HEK293 (cell line): ENCODE results near the gene OR2A5.

Experiments used
- CTCF ChIA-PET: fragments of 350-600 bp; formaldehyde crosslinking; extraction: SDS; loops from one replicate; lab custom pipeline; 2021; ENCODE audit warnings: antibody characterized with exemption; lab: Yijun Ruan, JAX
- POLR2A ChIA-PET: fragments of 300-600 bp; formaldehyde crosslinking; extraction: SDS; loops from one replicate; lab custom pipeline; 2020; ENCODE audit warnings: antibody characterized with exemption, inconsistent platforms; lab: Yijun Ruan, JAX
- H3K27ac ChIP-seq: fragments of 200-500 bp; sonication (Bioruptor generic); 2 replicates; pipeline ENCODE4 v1.5.1; 2014; ENCODE audit warnings: low read depth, low read length, control low read depth, inconsistent platforms; ENCODE audit errors: extremely low read depth
- H3K36me3 ChIP-seq, 2 experiments: fragments of 200-500 bp in 1 of 2; sonication (Bioruptor generic) in 1 of 2; 1 replicate in 1 of 2; 2 replicates in 1 of 2; pipeline ENCODE4 v1.5.1; 2014 to 2017; ENCODE audit warnings: inconsistent platforms in 2 of 2, low read length in 2 of 2; ENCODE audit not compliant: control insufficient read depth in 2 of 2, insufficient read depth in 1 of 2
- H3K4me1 ChIP-seq: fragments of 200-500 bp; sonication (Bioruptor generic); 2 replicates; pipeline ENCODE4 v1.5.1; 2014; ENCODE audit warnings: mild to moderate bottlenecking, low read length, inconsistent platforms; ENCODE audit not compliant: control insufficient read depth, insufficient read depth
- H3K4me3 ChIP-seq: 2 replicates; pipeline ENCODE4 v1.5.1; 2011; ENCODE audit warnings: low read depth, mild to moderate bottlenecking, control low read depth, low read length, moderate library complexity
- H3K9me3 ChIP-seq: fragments of 200-500 bp; sonication (Bioruptor generic); 2 replicates; pipeline ENCODE4 v1.5.1; 2014; ENCODE audit warnings: low read depth, low read length, inconsistent platforms; ENCODE audit not compliant: control insufficient read depth, insufficient read depth
- CTCF ChIP-seq: fragments of 450-650 bp; formaldehyde crosslinking; IDR thresholded peaks from 2 replicates; pipeline ENCODE4 v1.5.1; 2016; ENCODE audit warnings: missing biosample characterization, missing genetic modification characterization
- GLIS1 ChIP-seq: fragments of 450-650 bp; formaldehyde crosslinking; IDR thresholded peaks from 2 replicates; pipeline ENCODE4 v1.5.1; 2016; ENCODE audit warnings: missing biosample characterization, missing genetic modification characterization
- KLF10 ChIP-seq: fragments of 450-650 bp; IDR thresholded peaks from 2 replicates; pipeline ENCODE4 v1.5.1; 2018; ENCODE audit warnings: missing biosample characterization, mild to moderate bottlenecking, missing genetic modification characterization
- OSR2 ChIP-seq: fragments of 450-650 bp; formaldehyde crosslinking; IDR thresholded peaks from 2 replicates; pipeline ENCODE4 v1.5.1; 2016; ENCODE audit warnings: missing biosample characterization, missing genetic modification characterization
- PATZ1 ChIP-seq: fragments of 450-650 bp; formaldehyde crosslinking; IDR thresholded peaks from 2 replicates; pipeline ENCODE4 v1.5.1; 2016; ENCODE audit warnings: missing biosample characterization, missing genetic modification characterization
- SP2 ChIP-seq: fragments of 450-650 bp; formaldehyde crosslinking; IDR thresholded peaks from 2 replicates; pipeline ENCODE4 v1.5.1; 2016; ENCODE audit warnings: missing biosample characterization, missing genetic modification characterization
- YY1 ChIP-seq: fragments of 450-650 bp; formaldehyde crosslinking; IDR thresholded peaks from 2 replicates; pipeline ENCODE4 v1.5.1; 2018; ENCODE audit warnings: missing biosample characterization, missing genetic modification characterization
- YY2 ChIP-seq: fragments of 450-650 bp; formaldehyde crosslinking; IDR thresholded peaks from 2 replicates; pipeline ENCODE4 v1.5.1; 2016; ENCODE audit warnings: missing biosample characterization, missing genetic modification characterization
- ZBTB10 ChIP-seq: fragments of 450-650 bp; formaldehyde crosslinking; IDR thresholded peaks from 2 replicates; pipeline ENCODE4 v1.5.1; 2016; ENCODE audit warnings: missing biosample characterization, missing genetic modification characterization
- ZBTB44 ChIP-seq: fragments of 450-650 bp; IDR thresholded peaks from 2 replicates; pipeline ENCODE4 v1.5.1; 2018; ENCODE audit warnings: missing biosample characterization, mild to moderate bottlenecking, missing genetic modification characterization
- ZFHX2 ChIP-seq: fragments of 450-650 bp; formaldehyde crosslinking; conservative IDR thresholded peaks from 2 replicates; pipeline ENCODE4 v1.5.1; 2016; ENCODE audit warnings: missing biosample characterization, missing genetic modification characterization
- ZFP37 ChIP-seq: fragments of 450-650 bp; formaldehyde crosslinking; IDR thresholded peaks from 2 replicates; pipeline ENCODE4 v1.5.1; 2016; ENCODE audit warnings: missing biosample characterization, missing genetic modification characterization
- ZIC2 ChIP-seq: fragments of 450-650 bp; formaldehyde crosslinking; IDR thresholded peaks from 2 replicates; pipeline ENCODE4 v1.5.1; 2016; ENCODE audit warnings: missing biosample characterization, missing genetic modification characterization
- ZNF140 ChIP-seq: fragments of 450-650 bp; formaldehyde crosslinking; IDR thresholded peaks from 2 replicates; pipeline ENCODE4 v1.5.1; 2016; ENCODE audit warnings: missing biosample characterization, missing genetic modification characterization
- ZNF146 ChIP-seq: fragments of 450-650 bp; formaldehyde crosslinking; IDR thresholded peaks from 2 replicates; pipeline ENCODE4 v1.5.1; 2016; ENCODE audit warnings: missing biosample characterization, missing genetic modification characterization
- ZNF157 ChIP-seq: fragments of 450-650 bp; formaldehyde crosslinking; IDR thresholded peaks from 2 replicates; pipeline ENCODE4 v1.5.1; 2016; ENCODE audit warnings: missing biosample characterization, missing genetic modification characterization
- ZNF19 ChIP-seq: fragments of 450-650 bp; formaldehyde crosslinking; IDR thresholded peaks from 2 replicates; pipeline ENCODE4; 2016; ENCODE audit warnings: missing biosample characterization, missing genetic modification characterization, low read depth
- ZNF223 ChIP-seq: fragments of 450-650 bp; formaldehyde crosslinking; IDR thresholded peaks from 2 replicates; pipeline ENCODE4 v1.5.1; 2016; ENCODE audit warnings: missing biosample characterization, missing genetic modification characterization
- ZNF394 ChIP-seq: fragments of 450-650 bp; formaldehyde crosslinking; IDR thresholded peaks from 2 replicates; pipeline ENCODE4 v1.5.1; 2016; ENCODE audit warnings: missing biosample characterization, missing genetic modification characterization, mild to moderate bottlenecking, moderate library complexity, borderline replicate concordance
- ZNF398 ChIP-seq: fragments of 450-650 bp; formaldehyde crosslinking; IDR thresholded peaks from 2 replicates; pipeline ENCODE4 v1.5.1; 2017; ENCODE audit warnings: missing biosample characterization, missing genetic modification characterization
- ZNF488 ChIP-seq: fragments of 450-650 bp; formaldehyde crosslinking; IDR thresholded peaks from 2 replicates; pipeline ENCODE4 v1.5.1; 2016; ENCODE audit warnings: missing biosample characterization, missing genetic modification characterization
- ZNF530 ChIP-seq: fragments of 450-650 bp; formaldehyde crosslinking; IDR thresholded peaks from 2 replicates; pipeline ENCODE4 v1.5.1; 2016; ENCODE audit warnings: low read depth, missing biosample characterization, missing genetic modification characterization
- ZNF561 ChIP-seq: fragments of 450-650 bp; IDR thresholded peaks from 2 replicates; pipeline ENCODE4 v1.5.1; 2018; ENCODE audit warnings: missing biosample characterization, missing genetic modification characterization, borderline replicate concordance
- ZNF664 ChIP-seq: fragments of 450-650 bp; formaldehyde crosslinking; IDR thresholded peaks from 2 replicates; pipeline ENCODE4 v1.5.1; 2016; ENCODE audit warnings: missing biosample characterization, missing genetic modification characterization
- ZNF830 ChIP-seq: fragments of 450-650 bp; IDR thresholded peaks from 2 replicates; pipeline ENCODE4 v1.5.0; 2018; ENCODE audit warnings: missing biosample characterization, missing genetic modification characterization, low read depth, mild to moderate bottlenecking, moderate library complexity
- ZNF837 ChIP-seq: fragments of 450-650 bp; formaldehyde crosslinking; IDR thresholded peaks from 2 replicates; pipeline ENCODE4 v1.5.1; 2016; ENCODE audit warnings: missing biosample characterization, missing genetic modification characterization
- ZSCAN30 ChIP-seq: fragments of 450-650 bp; IDR thresholded peaks from 2 replicates; pipeline ENCODE4 v1.5.1; 2018; ENCODE audit warnings: missing biosample characterization, mild to moderate bottlenecking, missing genetic modification characterization, moderate library complexity
- ZXDB ChIP-seq: fragments of 450-650 bp; formaldehyde crosslinking; IDR thresholded peaks from 2 replicates; pipeline ENCODE4 v1.5.1; 2016; ENCODE audit warnings: missing biosample characterization, missing genetic modification characterization

The OR2A5 gene

GRCh38 chr7:144048648-144049047 lies at the start of gene OR2A5:
OR2A5 (plus strand) TSS chr7:144048948; CDS start chr7:144050402, 1,454 bp downstream.
- Histone ChIP-seq H3K36me3 (no peaks in the 10 kb centered on the region), H3K4me3 (no peak within 1 kb of the TSS), H3K27ac (no peak within 1 kb of the TSS), H3K4me1 (no peaks in the 10 kb centered on the region), H3K9me3 (no peaks in the 10 kb centered on the region)
- POLR2A ChIA-PET = no interaction called here
- no peak for TF ChIP-seq ZFP37
- TF ChIP-seq GLIS1 (tag by site-specific recombination) = no peak
- no peak for TF ChIP-seq SP2 (tag by site-specific recombination)
- no peak for TF ChIP-seq ZNF398 (tag by site-specific recombination)
- no peak for TF ChIP-seq ZNF561 (tag by site-specific recombination)
- no peak for TF ChIP-seq YY2 (tag by site-specific recombination)
- TF ChIP-seq ZNF223 (tag by site-specific recombination) = no peak
- no peak for TF ChIP-seq ZSCAN30 (tag by site-specific recombination)
- no peak for TF ChIP-seq ZNF19
- TF ChIP-seq KLF10 = no peak
- no peak for TF ChIP-seq ZFHX2
- TF ChIP-seq ZNF830 (tag by site-specific recombination) = no peak
- no peak for TF ChIP-seq ZNF157 (tag by site-specific recombination)
- no peak for TF ChIP-seq ZIC2 (tag by site-specific recombination)
- TF ChIP-seq ZXDB (tag by site-specific recombination) = no peak
- no peak for TF ChIP-seq ZNF530 (tag by site-specific recombination)
- CTCF ChIA-PET = no interaction called here

- Histone ChIP-seq H3K4me1 (no peaks in the 10 kb centered on the region), H3K9me3 (no peaks in the 10 kb centered on the region), H3K4me3 (no peak within 1 kb of the TSS), H3K27ac (no peak within 1 kb of the TSS), H3K36me3 (no peaks in the 10 kb centered on the region)
- POLR2A ChIA-PET = no interaction called here
- CTCF ChIA-PET = no interaction called here
- no peak for TF ChIP-seq ZNF146 (tag by site-specific recombination)
- TF ChIP-seq ZBTB44 (tag by site-specific recombination) = no peak
- no peak for TF ChIP-seq ZNF837 (tag by site-specific recombination)
- no peak for TF ChIP-seq CTCF (tag by site-specific recombination)
- no peak for TF ChIP-seq ZBTB10 (tag by site-specific recombination)
- TF ChIP-seq ZNF488 (tag by site-specific recombination) = no peak
- no peak for TF ChIP-seq ZNF140 (tag by site-specific recombination)
- TF ChIP-seq OSR2 (tag by site-specific recombination) = no peak
- TF ChIP-seq ZNF664 (tag by site-specific recombination) = no peak
- TF ChIP-seq ZNF394 (tag by site-specific recombination) = no peak
- TF ChIP-seq PATZ1 (tag by site-specific recombination) = no peak
- no peak for TF ChIP-seq YY1 (tag by site-specific recombination)
These were observed 48.7 kb upstream of the OR2A5 start, which contains the start of gene OR6B1 for GRCh38 chr7:144000020-144000419. OR6B1 (plus strand) TSS chr7:144000320; CDS start chr7:144003997, 3,677 bp downstream.
